GM21786 (cell line): ENCODE data around the gene PXDC1.

Experiments
- ATAC-seq: cut with Tn5 transposase; IDR thresholded peaks from one replicate; pipeline ENCODE4 v1.9.1; 2021; ENCODE audit not compliant: unreplicated experiment

Gene PXDC1, protein sequence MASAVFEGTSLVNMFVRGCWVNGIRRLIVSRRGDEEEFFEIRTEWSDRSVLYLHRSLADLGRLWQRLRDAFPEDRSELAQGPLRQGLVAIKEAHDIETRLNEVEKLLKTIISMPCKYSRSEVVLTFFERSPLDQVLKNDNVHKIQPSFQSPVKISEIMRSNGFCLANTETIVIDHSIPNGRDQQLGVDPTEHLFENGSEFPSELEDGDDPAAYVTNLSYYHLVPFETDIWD

GRCh38 chr6:3751077-3751729 lies at the start of gene PXDC1:
Gene PXDC1 (minus strand): TSS chr6:3751713. CDS start chr6:3751531, 182 bp downstream.
- no peak for ATAC-seq

DNA sequence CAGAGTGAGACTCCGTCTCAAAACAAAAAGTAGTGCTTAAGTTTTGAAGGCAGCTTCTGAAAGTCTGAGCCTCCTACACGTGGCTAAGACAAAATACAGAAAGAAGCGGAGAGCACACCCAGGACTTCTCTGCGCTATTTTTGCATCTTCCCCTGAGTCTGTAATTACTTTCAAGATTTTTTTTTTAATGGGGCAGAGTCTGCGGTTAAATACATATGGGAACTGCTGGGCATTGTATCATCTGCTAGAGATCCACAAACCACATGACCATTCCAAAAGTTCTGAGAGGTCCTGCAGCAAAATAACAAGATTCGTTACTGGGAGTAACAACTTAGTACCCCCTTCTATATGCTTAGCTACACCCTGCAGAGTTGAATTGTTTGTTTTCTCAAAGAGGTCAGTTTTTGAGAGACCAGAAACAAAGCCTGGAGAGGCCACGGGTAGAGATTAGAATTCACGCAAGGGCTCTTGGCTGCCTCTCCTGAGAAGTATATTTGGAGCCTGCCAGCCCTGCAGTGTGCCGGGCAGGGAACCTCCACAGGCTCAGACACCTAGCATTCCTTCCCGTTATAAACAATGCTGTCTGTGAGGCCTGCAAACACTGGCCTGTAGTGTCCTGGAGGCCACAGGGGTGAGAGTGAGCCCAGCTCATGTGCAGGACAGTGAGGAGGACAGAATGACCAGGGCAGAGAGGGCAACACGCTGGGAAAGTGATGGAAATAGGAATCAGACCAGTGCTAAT lies 49.5 kb upstream of the PXDC1 start:
- no peak for ATAC-seq

DNA sequence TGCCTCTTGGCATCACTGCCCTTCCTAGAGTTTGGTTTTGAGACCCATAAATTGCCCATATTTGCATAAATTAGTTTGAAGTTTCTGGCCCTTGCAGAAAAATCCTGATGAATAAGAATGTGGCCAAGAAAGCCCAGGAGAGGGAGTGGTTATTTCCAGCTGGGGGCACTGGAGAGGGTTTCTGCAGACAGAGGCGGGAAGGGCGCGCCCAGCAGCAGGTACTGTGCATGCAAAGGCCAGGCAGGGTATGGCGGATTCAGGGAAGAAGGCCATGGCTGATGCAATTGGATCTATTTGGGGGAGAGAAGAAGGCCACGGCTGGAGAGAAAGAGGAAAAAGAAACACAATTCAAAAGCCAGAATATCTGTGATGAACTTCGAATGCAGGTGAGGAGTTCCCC lies 48.2 kb upstream of the PXDC1 start:
- no peak for ATAC-seq

DNA sequence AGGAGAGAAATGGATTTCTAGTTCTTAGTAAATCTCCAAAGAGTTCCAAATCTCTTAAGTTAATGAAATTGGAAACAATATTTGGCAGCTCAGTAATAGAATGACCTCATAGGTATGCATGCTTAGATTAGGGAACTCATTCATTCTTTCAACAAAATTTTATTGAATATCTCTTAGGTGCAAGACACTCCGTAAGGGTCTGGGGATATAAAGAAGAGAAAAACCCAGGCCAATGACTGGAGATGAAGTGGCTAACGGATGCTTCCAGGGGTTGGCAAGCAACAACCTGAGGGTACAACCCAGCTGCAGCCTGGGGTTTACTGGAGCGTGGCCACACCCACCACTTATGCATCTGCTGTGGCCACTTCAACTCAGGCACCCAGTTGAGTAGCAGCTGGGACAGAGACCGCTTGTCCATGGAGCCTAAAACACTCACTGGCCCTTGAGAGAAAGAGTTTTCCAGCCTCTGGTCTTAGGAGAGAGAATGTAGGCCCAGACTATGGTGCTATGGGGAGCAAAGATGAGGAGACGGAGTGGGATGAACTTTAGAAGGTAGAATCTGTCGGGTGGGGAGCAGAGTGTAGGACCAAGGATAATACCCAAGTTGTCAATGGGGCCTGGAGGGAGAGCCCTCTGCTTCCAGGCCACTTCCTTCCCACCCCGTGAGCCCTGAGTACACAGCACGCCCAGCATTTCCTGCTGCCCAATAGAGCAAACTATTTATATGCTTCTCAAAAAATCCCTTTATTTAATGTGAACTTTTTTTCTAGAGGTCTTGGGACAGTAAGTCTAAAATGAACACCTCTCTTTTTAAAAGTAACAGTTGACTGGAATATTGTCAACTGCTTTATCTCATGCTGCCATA lies 46.8 kb upstream of the PXDC1 start:
- no peak for ATAC-seq

GRCh38 chr6:3797231-3798054 lies 45.9 kb upstream of the PXDC1 start:
- no peak for ATAC-seq

- no peak for ATAC-seq
Measured at GRCh38 chr6:3796719-3797041, 45.2 kb upstream of the PXDC1 start.

DNA sequence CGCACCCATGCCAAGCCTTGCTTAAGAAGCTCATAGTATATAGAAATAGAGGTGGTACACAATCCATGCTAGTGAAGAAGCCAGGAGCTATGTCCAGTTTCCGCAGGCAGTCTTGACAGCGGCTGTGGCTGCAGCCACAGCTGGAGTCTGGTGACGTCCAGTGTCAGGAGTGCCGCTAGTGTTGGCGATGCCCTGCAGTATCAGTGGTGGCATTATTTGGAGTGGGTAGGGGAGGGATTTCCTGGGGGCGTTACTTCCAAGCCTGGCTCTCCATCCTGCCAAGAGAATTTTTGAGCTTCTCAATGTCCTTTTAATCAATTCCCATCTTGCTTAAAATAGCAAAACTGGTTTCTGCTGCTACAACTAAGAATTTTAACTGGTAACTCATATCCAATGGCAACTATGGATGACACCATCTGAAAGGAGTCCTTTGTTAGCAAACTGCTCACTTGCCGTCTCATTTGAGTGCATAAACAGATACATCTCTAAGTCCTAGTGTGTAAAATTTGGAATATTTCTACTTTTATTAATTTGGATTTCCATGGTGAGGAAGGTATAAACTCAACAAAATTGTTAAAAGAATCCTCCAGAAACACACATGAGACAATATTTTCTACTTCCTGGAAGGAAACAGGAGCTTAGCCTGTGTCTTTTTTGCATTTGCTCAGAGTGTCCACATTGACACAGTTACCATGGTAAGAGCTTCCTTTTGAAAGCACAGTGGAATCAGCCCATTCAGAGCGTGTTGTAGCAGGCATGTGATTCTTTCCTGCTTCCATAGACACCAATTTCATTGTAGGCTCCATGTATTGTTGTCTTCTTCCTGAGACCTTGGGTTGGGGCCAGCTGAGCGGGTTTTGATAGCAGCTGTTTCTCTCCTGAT lies 44.6 kb upstream of the PXDC1 start:
- ATAC-seq, result no peak

DNA sequence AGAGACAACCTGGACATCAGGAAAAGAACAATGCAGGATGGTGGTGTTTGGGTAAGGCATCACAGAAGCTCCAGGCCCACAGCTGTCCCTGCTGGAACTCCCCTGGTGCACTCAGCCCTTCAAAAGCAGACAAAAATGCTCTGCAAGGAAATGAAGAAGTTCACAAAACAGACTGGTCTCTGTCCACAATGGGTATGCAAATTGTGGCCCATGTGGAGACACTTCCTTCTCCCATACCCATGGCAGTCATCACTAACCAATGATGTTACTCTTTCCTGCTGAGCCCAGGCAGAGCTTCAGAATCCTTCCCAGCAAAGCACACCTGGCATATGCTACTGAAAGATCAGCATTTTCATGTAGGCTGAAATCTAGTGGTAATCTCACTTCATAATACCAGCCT lies 42.6 kb upstream of the PXDC1 start:
- ATAC-seq, result peak; percentile 67

GRCh38 chr6:3793545-3793944 lies 42.0 kb upstream of the PXDC1 start:
- ATAC-seq, result peak; percentile 31

DNA sequence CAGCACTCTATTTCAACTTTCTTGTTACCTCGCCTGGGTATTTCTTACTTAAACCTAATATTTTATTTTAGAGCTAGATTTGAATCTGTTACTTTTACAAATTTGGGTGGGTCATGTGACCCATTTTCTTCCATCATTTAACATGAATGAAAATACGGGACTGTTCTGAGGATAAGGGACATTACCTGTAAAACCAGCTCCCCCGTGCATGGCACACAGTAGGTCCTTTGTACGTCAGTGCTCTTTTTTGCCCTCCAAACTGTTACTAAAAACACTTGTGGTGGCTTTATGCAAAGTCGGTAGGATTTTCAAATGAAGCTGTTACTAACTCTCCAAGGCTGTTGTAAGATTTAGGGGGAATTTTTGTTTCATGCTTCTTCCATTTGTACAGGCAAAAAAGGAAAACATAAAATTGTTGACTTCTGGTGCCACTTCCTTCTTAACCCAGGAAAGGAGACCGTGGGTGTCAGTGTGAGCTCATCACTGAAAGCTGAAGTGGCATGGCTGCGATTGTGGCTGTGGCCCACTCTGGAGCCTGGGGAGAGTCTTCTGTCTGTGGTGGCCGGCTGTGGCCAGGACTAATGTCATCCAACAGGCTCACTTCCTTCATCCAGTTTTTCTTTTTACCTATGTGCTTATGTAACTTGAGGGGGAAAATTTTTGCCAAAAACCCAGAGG lies 40.2 kb upstream of the PXDC1 start:
- no peak for ATAC-seq

DNA sequence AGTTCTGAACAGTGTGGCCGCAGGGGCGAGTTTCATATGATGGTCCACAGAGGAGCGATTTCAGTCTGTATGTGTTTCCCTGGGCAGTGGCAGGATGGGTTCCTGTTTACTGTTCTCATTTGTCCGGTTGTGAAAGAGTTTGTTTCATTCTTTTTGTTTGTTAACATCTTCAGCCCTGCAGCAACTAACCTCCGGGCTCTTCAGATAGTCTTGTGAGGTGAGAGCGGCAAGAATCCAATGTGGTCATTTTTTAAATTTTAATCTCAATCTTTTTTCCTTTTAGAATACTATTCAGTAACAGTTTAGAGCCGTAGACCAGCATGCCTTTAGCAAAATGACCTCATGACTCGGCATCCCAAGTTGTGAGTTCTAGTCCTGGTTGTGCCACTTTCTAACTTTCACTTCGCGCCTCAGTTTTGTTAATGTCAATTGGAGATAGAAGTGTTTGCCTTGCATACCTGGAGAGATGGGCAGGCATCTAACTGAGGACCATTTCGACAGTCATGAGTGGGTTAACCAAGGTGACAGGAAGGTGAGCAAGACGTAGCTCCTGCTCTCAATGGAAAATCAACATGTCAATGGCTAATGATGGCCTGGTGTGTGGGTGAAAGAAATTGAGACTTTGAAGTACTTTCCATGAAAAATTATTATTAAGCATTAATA lies 38.5 kb upstream of the PXDC1 start:
- no peak for ATAC-seq

GRCh38 chr6:3789018-3789895 lies 37.7 kb upstream of the PXDC1 start:
- no peak for ATAC-seq

- no peak for ATAC-seq
Measured at GRCh38 chr6:3788408-3789017, 37.0 kb upstream of the PXDC1 start.

GRCh38 chr6:3786141-3786540 lies 34.6 kb upstream of the PXDC1 start:
- ATAC-seq, result no peak

DNA sequence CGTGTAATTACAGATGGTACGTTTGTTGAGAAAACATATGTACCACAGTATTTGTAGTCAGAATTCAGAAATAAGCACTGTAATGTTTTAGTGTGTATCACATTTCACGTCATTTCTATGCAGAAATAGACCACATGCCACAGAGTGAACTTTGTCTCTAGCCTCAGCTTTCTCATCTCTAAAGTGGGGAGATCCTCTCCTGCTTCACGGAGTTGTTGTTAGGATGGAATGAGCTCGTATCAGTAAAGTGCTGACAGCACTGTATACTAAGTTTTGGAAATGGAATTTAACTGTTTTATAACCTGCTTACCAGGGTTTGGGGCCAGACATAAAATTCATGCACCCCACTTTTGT lies 34.2 kb upstream of the PXDC1 start:
- ATAC-seq, result no peak

DNA sequence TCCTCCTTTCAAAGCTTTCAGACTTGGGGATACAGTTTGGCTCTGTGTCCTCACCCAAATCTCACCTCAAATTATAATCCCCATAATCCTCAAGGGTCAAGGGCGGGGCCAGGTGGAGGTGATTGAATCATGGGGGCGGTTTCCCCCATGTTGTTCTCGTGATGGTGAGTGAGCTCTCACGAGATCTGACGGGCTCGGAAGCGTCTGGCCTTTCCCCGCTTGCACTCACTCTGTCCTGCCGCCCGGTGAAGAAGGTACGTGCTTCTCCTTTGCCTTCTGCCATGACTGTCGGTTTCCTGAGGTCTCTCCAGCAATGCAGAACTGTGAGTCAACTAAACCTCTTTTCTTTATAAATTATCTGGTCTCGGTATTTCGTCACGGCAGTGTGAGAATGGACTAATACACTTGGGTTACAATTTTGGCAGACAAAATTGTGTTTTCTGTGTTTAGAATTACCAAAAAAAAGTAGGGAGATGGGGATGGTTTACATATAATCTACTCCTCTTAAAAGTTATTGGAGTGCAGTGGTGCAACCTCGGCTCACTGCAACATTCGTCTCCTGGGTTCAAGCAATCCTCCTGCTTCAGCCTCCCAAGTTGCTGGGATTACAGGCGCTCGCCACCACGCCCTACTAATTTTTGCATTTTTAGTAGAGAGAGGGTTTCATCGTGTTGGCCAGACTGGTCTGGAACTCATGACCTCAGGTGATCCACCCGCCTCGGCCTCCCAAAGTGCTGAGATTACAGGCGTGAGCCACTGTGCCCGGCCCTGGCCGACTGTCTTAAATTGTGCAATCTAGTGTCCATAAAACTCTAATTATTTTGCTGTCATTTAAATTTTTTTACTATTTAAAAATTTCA lies 33.6 kb upstream of the PXDC1 start:
- ATAC-seq, result no peak
